ENCODE data around the gene ZEB2.

DNA sequence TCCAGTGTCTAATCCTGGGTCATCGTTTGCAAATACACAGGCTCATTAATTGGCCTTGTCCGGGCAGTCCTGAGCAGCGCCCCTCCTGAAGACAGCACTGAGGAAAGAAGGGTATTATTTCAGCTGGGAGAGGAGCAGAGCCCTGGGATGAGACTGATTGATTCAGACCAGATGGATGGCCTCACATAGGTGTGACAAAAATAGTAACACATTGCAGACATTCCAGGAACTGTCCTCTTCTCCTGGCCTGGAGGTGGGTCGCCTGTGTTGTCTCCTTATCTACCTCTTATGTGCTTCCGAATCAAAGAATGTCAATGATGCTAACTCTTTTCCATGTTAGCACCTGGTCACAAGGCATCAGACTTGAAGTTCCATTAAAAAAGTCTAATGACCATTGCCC, 45.9 kb downstream of the ZEB2 start:
- TF ChIP-seq, protein P1, sequence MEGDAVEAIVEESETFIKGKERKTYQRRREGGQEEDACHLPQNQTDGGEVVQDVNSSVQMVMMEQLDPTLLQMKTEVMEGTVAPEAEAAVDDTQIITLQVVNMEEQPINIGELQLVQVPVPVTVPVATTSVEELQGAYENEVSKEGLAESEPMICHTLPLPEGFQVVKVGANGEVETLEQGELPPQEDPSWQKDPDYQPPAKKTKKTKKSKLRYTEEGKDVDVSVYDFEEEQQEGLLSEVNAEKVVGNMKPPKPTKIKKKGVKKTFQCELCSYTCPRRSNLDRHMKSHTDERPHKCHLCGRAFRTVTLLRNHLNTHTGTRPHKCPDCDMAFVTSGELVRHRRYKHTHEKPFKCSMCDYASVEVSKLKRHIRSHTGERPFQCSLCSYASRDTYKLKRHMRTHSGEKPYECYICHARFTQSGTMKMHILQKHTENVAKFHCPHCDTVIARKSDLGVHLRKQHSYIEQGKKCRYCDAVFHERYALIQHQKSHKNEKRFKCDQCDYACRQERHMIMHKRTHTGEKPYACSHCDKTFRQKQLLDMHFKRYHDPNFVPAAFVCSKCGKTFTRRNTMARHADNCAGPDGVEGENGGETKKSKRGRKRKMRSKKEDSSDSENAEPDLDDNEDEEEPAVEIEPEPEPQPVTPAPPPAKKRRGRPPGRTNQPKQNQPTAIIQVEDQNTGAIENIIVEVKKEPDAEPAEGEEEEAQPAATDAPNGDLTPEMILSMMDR (IDR thresholded peaks at IDR 0.05 in 2 of 3, conservative IDR thresholded peaks at IDR 0.05 in 1 of 3; ENCODE audit: control insufficient read depth in 2 of 3, extremely low read depth in 1 of 3, insufficient read depth in 1 of 3, low read depth in 3 of 3, low read length in 3 of 3) = no peak
- TF ChIP-seq BRCA1 (IDR thresholded peaks at IDR 0.05; ENCODE audit: low read depth, low read length) (no peak), EED (IDR thresholded peaks at IDR 0.05; ENCODE audit: low read depth) (no peak), JUNB (IDR thresholded peaks at IDR 0.05) (no peak), KAT2A (conservative IDR thresholded peaks at IDR 0.05; ENCODE audit: control insufficient read depth, low read depth, low read length) (no peak), KDM1A (IDR thresholded peaks at IDR 0.05; ENCODE audit: borderline replicate concordance) (no peak), EP300 (IDR thresholded peaks at IDR 0.05; ENCODE audit: borderline replicate concordance in 1 of 2, control insufficient read depth in 1 of 2, low read depth in 2 of 2, low read length in 2 of 2) (no peak), CREB1 (IDR thresholded peaks at IDR 0.05; ENCODE audit: low read depth) (no peak), MEF2B (IDR thresholded peaks at IDR 0.05; ENCODE audit: partially characterized antibody, poor library complexity, severe bottlenecking) (no peak), POLR2A (IDR thresholded peaks at IDR 0.05; ENCODE audit: low read depth, low read length) (no peak), E2F8 (IDR thresholded peaks at IDR 0.05; ENCODE audit: low read depth, partially characterized antibody) (no peak), FOXM1 (IDR thresholded peaks at IDR 0.05; ENCODE audit: low read depth, low read length) (no peak), DPF2 (IDR thresholded peaks at IDR 0.05) (no peak)
- TF ChIP-seq, protein P2, sequence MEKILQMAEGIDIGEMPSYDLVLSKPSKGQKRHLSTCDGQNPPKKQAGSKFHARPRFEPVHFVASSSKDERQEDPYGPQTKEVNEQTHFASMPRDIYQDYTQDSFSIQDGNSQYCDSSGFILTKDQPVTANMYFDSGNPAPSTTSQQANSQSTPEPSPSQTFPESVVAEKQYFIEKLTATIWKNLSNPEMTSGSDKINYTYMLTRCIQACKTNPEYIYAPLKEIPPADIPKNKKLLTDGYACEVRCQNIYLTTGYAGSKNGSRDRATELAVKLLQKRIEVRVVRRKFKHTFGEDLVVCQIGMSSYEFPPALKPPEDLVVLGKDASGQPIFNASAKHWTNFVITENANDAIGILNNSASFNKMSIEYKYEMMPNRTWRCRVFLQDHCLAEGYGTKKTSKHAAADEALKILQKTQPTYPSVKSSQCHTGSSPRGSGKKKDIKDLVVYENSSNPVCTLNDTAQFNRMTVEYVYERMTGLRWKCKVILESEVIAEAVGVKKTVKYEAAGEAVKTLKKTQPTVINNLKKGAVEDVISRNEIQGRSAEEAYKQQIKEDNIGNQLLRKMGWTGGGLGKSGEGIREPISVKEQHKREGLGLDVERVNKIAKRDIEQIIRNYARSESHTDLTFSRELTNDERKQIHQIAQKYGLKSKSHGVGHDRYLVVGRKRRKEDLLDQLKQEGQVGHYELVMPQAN (conservative IDR thresholded peaks at IDR 0.05) = no peak

All from GM12878 (cell line).